Neural progenitor cell (in vitro differentiated cells): ENCODE data around the gene PCED1A. TPM values are rescaled to one million over a fixed set of nuclear protein-coding genes. Genes with fewer than 3 reads are reported as not detected.

Source experiments
- DNase-seq: peaks from one replicate; pipeline ENCODE4 v3.0.0-alpha.2; 2016; ENCODE audit warnings: low spot score
- H2AFZ ChIP-seq: fragments of 200-600 bp; sonication (generic); replicated peaks from 2 replicates; pipeline ENCODE4 v1.6.1; 2016; ENCODE audit warnings: antibody characterized with exemption
- H3F3A ChIP-seq: fragments of 200-600 bp; sonication (generic); 2 replicates; pipeline ENCODE4 v1.6.1; 2016; ENCODE audit warnings: antibody characterized with exemption, low read depth
- H3K27ac ChIP-seq: fragments of 200-600 bp; sonication (generic); 2 replicates; pipeline ENCODE4 v1.5.1; 2016; ENCODE audit warnings: mild to moderate bottlenecking
- H3K27me3 ChIP-seq: fragments of 200-600 bp; sonication (generic); 2 replicates; pipeline ENCODE4 v1.6.1; 2016; ENCODE audit warnings: mild to moderate bottlenecking, moderate library complexity
- H3K36me3 ChIP-seq: fragments of 200-600 bp; sonication (generic); 2 replicates; pipeline ENCODE4 v1.5.1; 2016
- H3K4me1 ChIP-seq: fragments of 200-600 bp; sonication (generic); 2 replicates; pipeline ENCODE4 v1.6.1; 2016; ENCODE audit warnings: mixed run types
- H3K4me2 ChIP-seq: fragments of 200-600 bp; sonication (generic); 2 replicates; pipeline ENCODE4 v1.6.1; 2016
- H3K4me3 ChIP-seq: fragments of 200-600 bp; sonication (generic); 2 replicates; pipeline ENCODE4 v1.5.1; 2016
- H3K79me2 ChIP-seq: fragments of 200-600 bp; sonication (generic); 2 replicates; pipeline ENCODE4 v1.6.1; 2016; ENCODE audit warnings: low read depth
- H3K9ac ChIP-seq: fragments of 200-600 bp; sonication (generic); 2 replicates; pipeline ENCODE4 v1.6.1; 2016
- H3K9me3 ChIP-seq: fragments of 200-600 bp; sonication (generic); 2 replicates; pipeline ENCODE4 v1.5.1; 2016; ENCODE audit warnings: low read depth
- H4K20me1 ChIP-seq: fragments of 200-600 bp; sonication (generic); 2 replicates; pipeline ENCODE4 v1.6.1; 2016; ENCODE audit warnings: low read depth
- H3K27ac Mint-ChIP-seq: 3 replicates; pipeline ENCODE4 v1.8.0; 2021; ENCODE audit warnings: mixed read lengths
- H3K27me3 Mint-ChIP-seq: 2 replicates; pipeline ENCODE4 v1.8.0; 2022; ENCODE audit warnings: low read depth, mild to moderate bottlenecking, inconsistent platforms, moderate library complexity, mixed read lengths; ENCODE audit not compliant: insufficient read depth
- H3K36me3 Mint-ChIP-seq: 3 replicates; pipeline ENCODE4 v1.8.0; 2021; ENCODE audit warnings: mixed read lengths
- H3K4me1 Mint-ChIP-seq: 3 replicates; pipeline ENCODE4 v1.8.0; 2021; ENCODE audit warnings: mixed read lengths
- H3K4me3 Mint-ChIP-seq: 3 replicates; pipeline ENCODE4 v1.8.0; 2021; ENCODE audit warnings: mild to moderate bottlenecking, moderate library complexity, mixed read lengths
- H3K9me3 Mint-ChIP-seq: 3 replicates; pipeline ENCODE4 v1.8.0; 2020; ENCODE audit warnings: mixed read lengths
- CTCF ChIP-seq: fragments of 200-600 bp; sonication (generic); IDR thresholded peaks from 2 replicates; pipeline ENCODE4 v1.5.1; 2017; ENCODE audit warnings: antibody characterized with exemption, mild to moderate bottlenecking
- EZH2 ChIP-seq: fragments of 200-600 bp; sonication (generic); IDR thresholded peaks from 2 replicates; pipeline ENCODE4 v1.6.1; 2017; ENCODE audit warnings: antibody characterized with exemption, mild to moderate bottlenecking, moderate library complexity
- EZH2phosphoT487 ChIP-seq: fragments of 200-600 bp; sonication (generic); IDR thresholded peaks from 2 replicates; pipeline ENCODE4 v1.6.1; 2017; ENCODE audit warnings: antibody characterized with exemption
- total RNA-seq: library from RNA; depleted of rRNA; stranded (reverse); fragments of >200 nt; gene quantifications from 2 replicates; pipeline ENCODE4 v1.2.3, GENCODE V29; 2015; ENCODE audit warnings: low replicate concordance

PCED1A gene
- total RNA-seq, 1 donor from 2014 or later, result 14.6 TPM

DNA sequence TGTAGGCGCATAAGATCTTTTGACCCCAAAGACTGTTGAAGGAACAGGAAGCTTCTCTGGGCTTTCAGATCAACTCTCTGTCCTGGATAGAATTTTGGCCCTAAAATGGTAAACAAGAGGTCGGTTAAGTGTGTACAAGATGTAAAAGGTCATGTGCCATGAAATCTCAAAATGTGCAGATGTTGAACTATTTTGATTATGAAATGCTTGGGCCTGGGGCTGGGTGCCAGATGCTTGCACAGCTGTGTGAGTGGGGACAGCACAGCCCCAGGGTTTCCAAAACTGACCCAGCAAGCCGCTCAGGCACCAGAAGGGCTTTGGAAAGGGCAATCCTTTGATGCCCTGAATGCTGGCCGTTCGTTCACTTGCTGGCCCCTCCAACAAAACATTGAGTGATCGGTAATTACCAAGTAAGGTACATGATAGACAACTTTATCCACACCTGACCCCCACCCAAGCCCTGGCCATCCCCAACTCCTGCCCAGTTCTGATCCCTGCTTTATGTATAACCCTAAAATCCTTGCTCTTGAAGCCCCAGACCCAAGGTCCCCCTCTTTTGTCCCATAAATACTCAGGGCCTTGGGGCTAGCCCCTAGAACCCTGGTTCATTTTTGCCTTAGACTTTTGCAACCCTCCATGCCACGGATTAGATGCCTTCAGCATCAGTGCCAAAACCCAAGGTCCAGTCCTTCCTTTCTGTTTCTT, 22.4 kb downstream of the PCED1A start:
- Histone ChIP-seq H3K9ac (no peak overlapping the region), H3K9me3 (no peaks in the 10 kb centered on the region), H3K4me1 (peaks cover 20% of the 10 kb centered on the region), H3K27me3 (peaks cover 40% of the 10 kb centered on the region), H3K79me2 (no peaks in the 10 kb centered on the region), H3K4me3 (no peak overlapping the region), H4K20me1 (no peaks in the 10 kb centered on the region), H3K27ac (no peak overlapping the region), H3K4me2 (no peak overlapping the region), H3F3A (peaks cover 19% of the 10 kb centered on the region), H3K36me3 (no peaks in the 10 kb centered on the region), H2AFZ (no peak overlapping the region)
- no peak for DNase-seq
- H3K36me3 Mint-ChIP-seq, result no peaks in the 10 kb centered on the region
- no peak overlapping the region for H3K27ac Mint-ChIP-seq
- peaks cover 24% of the 10 kb centered on the region for H3K27me3 Mint-ChIP-seq
- peaks cover 17% of the 10 kb centered on the region for H3K4me1 Mint-ChIP-seq
- H3K9me3 Mint-ChIP-seq, result peaks cover 15% of the 10 kb centered on the region
- no peak overlapping the region for H3K4me3 Mint-ChIP-seq
- TF ChIP-seq CTCF (no peak), EZH2 (no peak)

- Mint-ChIP-seq H3K4me3 (no peak overlapping the region), H3K9me3 (peaks cover 18% of the 10 kb centered on the region), H3K36me3 (no peaks in the 10 kb centered on the region), H3K4me1 (peaks cover 17% of the 10 kb centered on the region), H3K27ac (no peak overlapping the region), H3K27me3 (peaks cover 28% of the 10 kb centered on the region)
- Histone ChIP-seq H4K20me1 (no peaks in the 10 kb centered on the region), H3K4me3 (no peak overlapping the region), H2AFZ (no peak overlapping the region), H3K36me3 (no peaks in the 10 kb centered on the region), H3K27me3 (peaks cover 41% of the 10 kb centered on the region), H3K27ac (no peak overlapping the region), H3K4me1 (peaks cover 20% of the 10 kb centered on the region), H3F3A (peaks cover 19% of the 10 kb centered on the region), H3K9ac (no peak overlapping the region), H3K9me3 (no peaks in the 10 kb centered on the region), H3K79me2 (no peaks in the 10 kb centered on the region), H3K4me2 (no peak overlapping the region)
- no peak for DNase-seq
- TF ChIP-seq EZH2 (no peak), EZH2phosphoT487 (no peak), CTCF (no peak)
Measured at GRCh38 chr20:2817341-2817726, 23.1 kb downstream of the PCED1A start.

- TF ChIP-seq CTCF (peak; percentile 38), EZH2 (no peak), EZH2phosphoT487 (no peak)
- peak; percentile 33 for DNase-seq
- H3K36me3 ChIP-seq, result no peaks in the 10 kb centered on the region
- no peaks in the 10 kb centered on the region for H4K20me1 ChIP-seq
- H3K4me3 Mint-ChIP-seq, result no peak overlapping the region
- H3K4me2 ChIP-seq, result no peak overlapping the region
- H3K4me1 Mint-ChIP-seq, result peaks cover 16% of the 10 kb centered on the region
- no peak overlapping the region for H2AFZ ChIP-seq
- H3K27ac ChIP-seq, result no peak overlapping the region
- no peak overlapping the region for H3K4me3 ChIP-seq
- no peaks in the 10 kb centered on the region for H3K36me3 Mint-ChIP-seq
- peaks cover 28% of the 10 kb centered on the region for H3K27me3 Mint-ChIP-seq
- H3F3A ChIP-seq, result peaks cover 15% of the 10 kb centered on the region
- H3K27ac Mint-ChIP-seq, result no peak overlapping the region
- H3K9me3 ChIP-seq, result no peaks in the 10 kb centered on the region
- H3K27me3 ChIP-seq, result peaks cover 41% of the 10 kb centered on the region
- peaks cover 15% of the 10 kb centered on the region for H3K4me1 ChIP-seq
- no peaks in the 10 kb centered on the region for H3K79me2 ChIP-seq
- no peak overlapping the region for H3K9ac ChIP-seq
- peaks cover 24% of the 10 kb centered on the region for H3K9me3 Mint-ChIP-seq
Measured at GRCh38 chr20:2816583-2817340, 23.7 kb downstream of the PCED1A start.
